Measurements from ENCODE around the gene ATXN1.

- no peak for TF ChIP-seq CTCF (IDR thresholded peaks at IDR 0.05; ENCODE audit: low read depth, low read length)
- TF ChIP-seq EZH2phosphoT487 (IDR thresholded peaks at IDR 0.05; ENCODE audit: low read depth) = no peak
These were observed 308.9 kb downstream of the ATXN1 start for GRCh38 chr6:16452348-16452747.
